GM21528 (cell line): ENCODE data around the gene ADGRA3.

ENCODE experiments used
- ATAC-seq: cut with Tn5 transposase; IDR thresholded peaks from one replicate; pipeline ENCODE4 v1.9.1; 2021; ENCODE audit warnings: mild to moderate bottlenecking, moderate library complexity; ENCODE audit not compliant: unreplicated experiment, low FRiP score

Gene ADGRA3

DNA sequence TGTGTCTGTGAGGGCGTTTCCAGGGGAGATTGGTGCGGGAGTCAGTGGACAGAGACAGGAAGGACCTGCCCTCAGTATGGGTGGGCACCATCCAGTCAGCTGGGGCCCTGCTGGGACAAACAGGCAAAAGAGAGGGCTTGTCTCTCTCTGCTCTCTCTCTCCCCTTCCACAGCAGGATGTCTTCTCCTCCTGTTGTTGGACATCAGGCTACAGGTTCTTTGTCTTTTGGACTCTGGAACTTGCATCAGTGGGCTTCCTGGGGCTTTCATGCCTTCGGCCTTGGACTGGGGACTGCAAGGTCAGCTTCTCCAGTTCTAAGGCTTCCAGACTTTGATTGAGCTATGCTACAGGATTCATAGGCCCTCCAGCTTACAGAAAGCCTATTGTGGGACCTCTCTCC, 59.6 kb downstream of the ADGRA3 start:
- ATAC-seq, result no peak

DNA sequence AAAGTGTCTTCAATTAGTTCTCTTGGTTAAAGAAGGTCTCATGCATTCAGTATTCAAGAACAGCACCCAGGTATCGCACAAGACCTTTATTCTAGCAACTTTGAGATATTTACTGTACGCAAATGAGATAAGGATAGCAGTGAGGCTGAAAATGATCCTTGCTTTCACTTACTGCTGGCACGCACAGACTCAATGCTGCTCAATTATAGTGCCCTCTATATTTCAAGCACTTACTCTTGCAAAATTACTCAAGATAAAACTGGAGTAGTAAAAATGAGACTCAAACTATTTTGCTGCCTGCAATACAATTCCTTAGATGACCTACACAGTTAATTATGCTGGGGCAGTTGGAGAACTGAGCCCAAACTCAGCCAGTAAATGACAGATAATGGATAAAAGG, 60.9 kb downstream of the ADGRA3 start:
- no peak for ATAC-seq

- ATAC-seq, result no peak
Observed at GRCh38 chr4:22454216-22454838, 61.5 kb downstream of the ADGRA3 start.

- ATAC-seq, result no peak
Observed at GRCh38 chr4:22444813-22445212, 71.1 kb downstream of the ADGRA3 start.

GRCh38 chr4:22442956-22443355, 72.9 kb downstream of the ADGRA3 start:
- no peak for ATAC-seq

DNA sequence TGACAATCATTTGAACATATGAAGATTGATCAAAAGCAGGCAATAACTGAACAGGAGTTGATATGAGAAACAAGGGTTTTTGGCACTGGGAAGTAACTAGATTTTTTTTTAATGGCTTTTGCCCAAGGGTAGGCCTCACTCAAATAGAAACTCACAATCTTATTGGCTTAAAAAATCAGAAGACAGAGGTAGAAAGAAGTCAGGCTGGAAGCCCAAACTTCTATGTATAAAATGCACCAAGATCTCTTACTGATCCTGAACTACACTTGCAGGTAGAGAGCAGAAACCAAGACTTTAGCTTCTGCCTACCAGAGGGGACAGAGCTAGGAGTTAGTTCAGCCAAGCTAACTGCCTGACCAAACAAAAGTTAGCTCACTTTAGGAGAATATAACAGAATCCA, 74.9 kb downstream of the ADGRA3 start:
- no peak for ATAC-seq

- ATAC-seq, result no peak
Observed at GRCh38 chr4:22439947-22440346, 75.9 kb downstream of the ADGRA3 start.

- ATAC-seq, result no peak
Observed at GRCh38 chr4:22435652-22436051, 80.2 kb downstream of the ADGRA3 start.

GRCh38 chr4:22434895-22435294, 81.0 kb downstream of the ADGRA3 start:
- ATAC-seq, result no peak

DNA sequence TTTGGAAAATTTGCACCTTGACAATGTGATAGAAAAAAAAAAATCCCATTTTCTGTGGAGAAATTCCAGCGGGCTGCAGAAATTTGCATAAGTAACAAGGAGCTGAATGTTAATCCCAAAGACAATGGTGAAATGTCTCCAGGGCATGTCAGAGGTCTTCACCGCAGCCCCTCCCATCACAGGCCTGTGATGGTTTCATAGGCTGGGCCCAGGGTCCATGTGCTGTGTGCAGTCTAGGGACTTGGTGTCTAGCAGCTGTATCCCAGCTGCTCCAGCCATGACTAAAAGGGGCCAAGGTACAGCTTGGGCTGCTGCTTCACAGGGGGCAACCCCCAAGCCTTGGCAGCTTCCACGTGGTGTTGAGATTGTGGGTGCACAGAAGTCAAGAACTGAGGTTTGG, 85.2 kb downstream of the ADGRA3 start:
- no peak for ATAC-seq

- no peak for ATAC-seq
Observed at GRCh38 chr4:22428441-22428840, 87.4 kb downstream of the ADGRA3 start.

GRCh38 chr4:22427675-22428074, 88.2 kb downstream of the ADGRA3 start:
- no peak for ATAC-seq

- no peak for ATAC-seq
Observed at GRCh38 chr4:22420291-22420690, 95.6 kb downstream of the ADGRA3 start.

GRCh38 chr4:22417408-22417807, 98.5 kb downstream of the ADGRA3 start:
- no peak for ATAC-seq

DNA sequence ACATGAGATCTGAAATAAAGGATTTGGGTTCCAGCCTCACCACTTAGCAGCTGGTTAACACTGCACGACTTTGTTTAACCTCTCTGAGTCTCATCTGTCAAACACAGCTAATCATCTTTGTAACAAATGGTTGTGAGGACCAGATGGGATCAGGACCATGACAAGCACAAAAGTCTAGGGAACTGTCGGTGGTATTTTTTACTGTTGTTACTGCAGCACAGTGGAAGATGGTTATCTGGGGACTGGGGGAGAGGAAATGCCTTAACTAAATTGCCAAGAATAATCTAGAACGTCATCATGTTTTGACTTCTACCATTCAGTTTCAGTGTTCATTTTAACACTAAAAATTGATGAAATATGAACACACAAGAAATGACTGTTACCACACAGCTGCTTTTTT, 99.5 kb downstream of the ADGRA3 start:
- ATAC-seq, result no peak

DNA sequence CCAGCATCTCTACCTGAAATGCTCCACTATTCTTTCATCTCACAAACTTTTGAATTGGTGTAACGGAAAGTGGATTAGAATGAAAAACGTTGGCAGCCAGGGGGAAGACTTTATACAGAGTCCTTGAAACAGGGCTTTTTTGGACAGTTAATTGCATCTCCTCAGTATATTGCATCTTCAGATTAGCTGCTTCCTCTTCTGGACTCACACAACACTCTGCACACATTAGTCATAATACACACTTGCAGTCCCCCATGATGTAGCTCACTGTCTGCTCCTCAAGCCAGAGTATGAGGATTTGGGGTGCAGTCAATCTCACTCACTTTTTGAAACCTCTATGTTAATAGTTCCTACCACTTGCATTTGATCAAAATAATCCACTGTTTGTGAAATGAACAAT, 101.0 kb downstream of the ADGRA3 start:
- no peak for ATAC-seq

- ATAC-seq, result no peak
Observed at GRCh38 chr4:22413471-22413870, 102.4 kb downstream of the ADGRA3 start.

DNA sequence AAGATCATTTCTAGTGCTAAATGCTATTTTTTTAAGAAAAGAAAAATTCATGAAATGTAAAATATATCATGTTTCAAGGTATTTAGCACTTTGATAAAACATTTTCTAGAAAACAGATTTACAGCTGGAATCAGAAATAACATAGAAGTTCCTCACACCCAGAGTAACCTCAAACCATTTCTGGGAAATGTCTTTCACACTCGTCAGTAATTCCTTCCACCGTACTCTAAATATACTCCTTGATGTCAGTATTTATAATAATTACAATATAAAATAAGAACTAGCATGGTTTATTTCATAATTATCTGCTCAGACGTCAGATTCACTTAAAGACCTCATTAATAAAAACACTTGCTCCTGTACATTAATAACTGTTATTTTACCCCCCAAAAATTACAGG, 103.9 kb downstream of the ADGRA3 start:
- no peak for ATAC-seq

DNA sequence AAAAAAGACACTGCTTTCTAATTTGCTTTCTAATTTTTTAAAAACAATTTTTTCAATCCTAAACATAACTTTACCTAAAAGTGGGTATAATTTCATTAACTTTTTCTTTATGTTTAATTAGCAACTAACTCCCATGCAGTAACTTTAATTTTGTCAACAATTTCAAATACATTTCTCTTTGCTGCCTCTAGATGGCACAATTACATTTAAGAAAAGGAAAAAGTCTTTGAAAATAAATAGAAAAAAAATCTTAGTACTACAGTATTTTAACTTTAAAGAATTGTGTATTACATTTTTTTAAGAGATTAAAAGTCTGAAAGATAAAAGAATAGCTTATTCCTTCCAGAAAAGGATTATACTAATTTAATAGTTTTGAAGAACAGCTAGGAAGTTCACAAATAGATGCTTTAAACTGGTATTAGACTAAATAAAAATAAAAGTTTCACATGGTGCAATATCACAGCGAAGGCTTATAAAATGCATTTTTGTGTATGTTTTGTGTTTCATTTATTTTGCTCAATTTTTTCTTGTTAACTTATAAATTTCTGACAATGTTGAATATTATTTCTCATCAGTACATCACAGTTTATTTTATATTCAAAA, 105.1 kb downstream of the ADGRA3 start:
- no peak for ATAC-seq

- ATAC-seq, result no peak
Observed at GRCh38 chr4:22408474-22408873, 107.4 kb downstream of the ADGRA3 start.

DNA sequence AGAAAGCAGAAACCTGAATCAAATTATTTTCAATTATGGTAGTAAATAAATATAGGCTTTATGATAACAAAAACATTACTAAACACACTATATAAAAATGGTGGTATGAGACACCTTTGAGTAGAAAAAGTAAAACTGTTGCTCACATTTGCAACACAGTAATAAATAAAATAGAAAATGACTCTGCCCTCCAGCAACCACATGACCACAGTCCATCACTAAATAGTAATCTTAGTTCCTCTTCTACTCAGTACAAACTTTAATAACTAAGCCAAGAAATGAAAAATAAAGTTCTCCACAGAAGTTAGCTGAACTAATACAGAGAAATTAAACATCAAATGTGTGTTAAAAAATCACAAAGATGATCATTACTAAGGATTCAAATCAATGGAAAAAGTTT, 108.5 kb downstream of the ADGRA3 start:
- no peak for ATAC-seq

DNA sequence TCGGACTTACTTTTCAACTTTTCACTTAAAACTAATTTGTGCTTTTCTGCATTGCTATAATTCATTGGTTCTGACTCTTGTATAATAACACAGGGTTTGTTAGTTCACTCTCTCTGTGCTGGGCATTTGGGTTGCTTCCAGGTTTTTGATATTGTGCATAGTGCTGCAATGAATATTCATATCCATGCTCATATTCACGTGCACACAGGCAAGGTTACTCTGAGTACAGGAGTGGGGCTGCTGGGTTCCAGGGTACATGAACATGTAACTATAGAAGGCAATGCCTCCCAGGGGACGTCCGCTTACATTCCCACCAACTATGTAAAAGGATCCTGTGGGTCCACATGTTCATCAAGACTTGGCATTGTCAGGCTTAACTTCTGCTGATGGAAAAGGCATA, 117.2 kb downstream of the ADGRA3 start:
- no peak for ATAC-seq

DNA sequence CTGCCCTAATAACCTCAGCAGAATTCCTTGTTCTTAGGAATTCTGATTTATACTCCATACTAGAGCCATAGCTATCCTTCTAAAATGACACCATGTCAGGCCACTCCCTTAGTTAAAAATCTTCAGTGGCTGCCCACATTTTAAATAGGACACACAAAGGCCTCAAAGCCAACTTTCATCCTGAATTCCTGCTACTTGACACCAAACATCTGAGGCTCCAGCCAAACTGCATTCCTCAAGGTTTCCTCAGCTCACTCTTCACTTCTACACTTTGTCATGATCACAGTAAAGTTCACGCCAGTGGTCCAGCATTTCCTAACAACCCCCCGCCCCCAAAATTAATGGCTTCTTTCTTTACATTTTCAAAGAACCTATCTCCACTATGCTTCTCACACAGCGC, 124.3 kb downstream of the ADGRA3 start:
- ATAC-seq, result no peak
